Neural progenitor cell (in vitro differentiated cells): ENCODE data around the gene ZNF2.
"Not testable (repeated sequence)": the region's sequence is repeated elsewhere in the genome, so short reads cannot be mapped to it uniquely, and the experiment has no call there.

Experiments used
- EZH2 ChIP-seq: fragments of 200-600 bp; sonication (generic); IDR thresholded peaks from 2 replicates; pipeline ENCODE4 v1.6.1; 2017; ENCODE audit warnings: antibody characterized with exemption, mild to moderate bottlenecking, moderate library complexity
- EZH2phosphoT487 ChIP-seq: fragments of 200-600 bp; sonication (generic); IDR thresholded peaks from 2 replicates; pipeline ENCODE4 v1.6.1; 2017; ENCODE audit warnings: antibody characterized with exemption
- TF ChIP-seq, protein P1 (sequence below): fragments of 200-600 bp; sonication (generic); IDR thresholded peaks from 2 replicates; pipeline ENCODE4 v1.5.1; 2017; ENCODE audit warnings: antibody characterized with exemption, mild to moderate bottlenecking

DNA sequence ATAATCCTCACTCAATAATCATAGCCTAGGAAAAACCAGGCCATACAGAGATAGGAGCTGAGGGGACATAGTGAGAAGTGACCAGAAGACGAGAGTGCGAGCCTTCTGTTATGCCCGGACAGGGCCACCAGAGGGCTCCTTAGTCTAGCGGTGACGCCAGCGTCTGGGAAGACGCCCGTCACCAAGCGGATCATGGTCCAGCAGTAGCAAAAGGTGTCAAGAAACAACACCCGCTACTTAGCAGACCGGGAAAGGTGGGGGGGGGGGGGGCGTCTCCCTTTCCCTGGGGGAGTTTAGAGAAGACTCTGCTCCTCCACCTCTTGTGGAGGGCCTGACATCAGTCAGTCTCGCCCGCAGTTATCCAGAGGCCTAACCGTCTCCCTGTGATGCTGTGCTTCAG is 27.3 kb downstream of the ZNF2 start:
- TF ChIP-seq, protein P1, sequence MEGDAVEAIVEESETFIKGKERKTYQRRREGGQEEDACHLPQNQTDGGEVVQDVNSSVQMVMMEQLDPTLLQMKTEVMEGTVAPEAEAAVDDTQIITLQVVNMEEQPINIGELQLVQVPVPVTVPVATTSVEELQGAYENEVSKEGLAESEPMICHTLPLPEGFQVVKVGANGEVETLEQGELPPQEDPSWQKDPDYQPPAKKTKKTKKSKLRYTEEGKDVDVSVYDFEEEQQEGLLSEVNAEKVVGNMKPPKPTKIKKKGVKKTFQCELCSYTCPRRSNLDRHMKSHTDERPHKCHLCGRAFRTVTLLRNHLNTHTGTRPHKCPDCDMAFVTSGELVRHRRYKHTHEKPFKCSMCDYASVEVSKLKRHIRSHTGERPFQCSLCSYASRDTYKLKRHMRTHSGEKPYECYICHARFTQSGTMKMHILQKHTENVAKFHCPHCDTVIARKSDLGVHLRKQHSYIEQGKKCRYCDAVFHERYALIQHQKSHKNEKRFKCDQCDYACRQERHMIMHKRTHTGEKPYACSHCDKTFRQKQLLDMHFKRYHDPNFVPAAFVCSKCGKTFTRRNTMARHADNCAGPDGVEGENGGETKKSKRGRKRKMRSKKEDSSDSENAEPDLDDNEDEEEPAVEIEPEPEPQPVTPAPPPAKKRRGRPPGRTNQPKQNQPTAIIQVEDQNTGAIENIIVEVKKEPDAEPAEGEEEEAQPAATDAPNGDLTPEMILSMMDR: peak; percentile 51
- not testable (repeated sequence) for TF ChIP-seq EZH2, EZH2phosphoT487
